Sciatic nerve (tissue), 2 donors: ENCODE measurements around the gene CIB2. TPM values are rescaled to one million over a fixed set of nuclear protein-coding genes. Genes with fewer than 3 reads are reported as not detected.

Experiments used
- ATAC-seq: fragments of 200-7000 bp; cut with Tn5 transposase; one replicate; pipeline ENCODE4 v1.9.1; 2020; ENCODE audit warnings: mild to moderate bottlenecking, moderate library complexity
- DNase-seq: peaks from one replicate; pipeline ENCODE4 v3.0.0-alpha.2; 2020; ENCODE audit warnings: low spot score
- intact Hi-C: fragments of 100-400 bp; cut with DNase I; formaldehyde crosslinking; loops from one replicate; pipeline ENCODE4 v1.14.2; 2022
- total RNA-seq: library from RNA; stranded (reverse); fragmentation: NEBNext Ultra II Directional; extraction: Animal tissue kit (Norgen Biotek cat#: 25700); gene quantifications from one replicate; pipeline ENCODE4 v1.2.1, GENCODE V29; 2021
- donor health status: DM: no; HTN: no; CAD: no.
- donor health status: DM: no; HTN: no; CAD: no.

CIB2 gene
- total RNA-seq, 1 donor from 2014 or later: 5.4 TPM

GRCh38 chr15:78073046-78073787 is 58.0 kb downstream of the CIB2 start:
- DNase-seq: no peak
- ATAC-seq: no peak
- intact Hi-C loops: no loop called here

- ATAC-seq (peak; percentile 78), DNase-seq (no peak)
- intact Hi-C loops: no loop called here
Measured at GRCh38 chr15:78072080-78072892, 59.0 kb downstream of the CIB2 start.

GRCh38 chr15:78071383-78071782 is 59.9 kb downstream of the CIB2 start:
- intact Hi-C loops: no loop called here

GRCh38 chr15:78070049-78070700 is 61.1 kb downstream of the CIB2 start:
- ATAC-seq: no peak
- intact Hi-C loops: no loop called here
- no peak for DNase-seq

More at GRCh38 chr15:78071383-78071782, 59.9 kb downstream of the CIB2 start:
- DNase-seq (no peak), ATAC-seq (no peak)

- ATAC-seq (no peak), DNase-seq (no peak)
- intact Hi-C loops: no loop called here
Measured at GRCh38 chr15:78069462-78070029, 61.7 kb downstream of the CIB2 start.

GRCh38 chr15:78069052-78069414 is 62.2 kb downstream of the CIB2 start:
- intact Hi-C loops: no loop called here

GRCh38 chr15:78067328-78068228 is 63.7 kb downstream of the CIB2 start:
- intact Hi-C loops: no loop called here
- DNase-seq: no peak

More at GRCh38 chr15:78069052-78069414, 62.2 kb downstream of the CIB2 start:
- ATAC-seq: no peak
- no peak for DNase-seq

GRCh38 chr15:78065973-78066946 is 65.0 kb downstream of the CIB2 start:
- intact Hi-C loops: no loop called here
- DNase-seq (no peak), ATAC-seq (no peak)

More at GRCh38 chr15:78067328-78068228, 63.7 kb downstream of the CIB2 start:
- no peak for ATAC-seq

- intact Hi-C loops: no loop called here
- peak; percentile 83 for DNase-seq
- peak; percentile 96 for ATAC-seq
Measured at GRCh38 chr15:78065284-78065872, 65.9 kb downstream of the CIB2 start.

- DNase-seq (no peak), ATAC-seq (peak; percentile 69)
- intact Hi-C loops: no loop called here
Measured at GRCh38 chr15:78064544-78064943, 66.7 kb downstream of the CIB2 start.

- no peak for DNase-seq
- intact Hi-C loops: no loop called here
- ATAC-seq: peak; percentile 49
Measured at GRCh38 chr15:78063970-78064385, 67.3 kb downstream of the CIB2 start.

GRCh38 chr15:78063217-78063616 is 68.0 kb downstream of the CIB2 start:
- intact Hi-C loops: no loop called here
- no peak for DNase-seq

GRCh38 chr15:78061963-78062427 is 69.2 kb downstream of the CIB2 start:
- ATAC-seq (no peak), DNase-seq (no peak)
- intact Hi-C loops: no loop called here

More at GRCh38 chr15:78063217-78063616, 68.0 kb downstream of the CIB2 start:
- ATAC-seq: no peak

GRCh38 chr15:78060232-78060631 is 71.0 kb downstream of the CIB2 start:
- ATAC-seq: no peak
- DNase-seq: no peak
- intact Hi-C loops: no loop called here

GRCh38 chr15:78059110-78059839 is 72.0 kb downstream of the CIB2 start:
- DNase-seq (no peak), ATAC-seq (no peak)
- intact Hi-C loops: no loop called here

- ATAC-seq: no peak
- DNase-seq: no peak
- intact Hi-C loops: no loop called here
Measured at GRCh38 chr15:78058401-78058935, 72.8 kb downstream of the CIB2 start.
